GM18951 (cell line): Measurements from ENCODE around the gene GSK3B.
"Not testable (repeated sequence)": the region's sequence is repeated elsewhere in the genome, so short reads cannot be mapped to it uniquely, and the experiment has no call there.

Source experiments
- POLR2A ChIP-seq: IDR thresholded peaks from 4 replicates; pipeline ENCODE4 v1.6.1; 2011; ENCODE audit warnings: mild to moderate bottlenecking; ENCODE audit not compliant: insufficient read length, insufficient read depth; ENCODE audit errors: extremely low read depth
- in situ Hi-C: fragments of 300-500 bp; cut with MboI; formaldehyde crosslinking; loops from one replicate; pipeline ENCODE4 v1.12.0; 2022; ENCODE audit warnings: low sequenced_read_pairs, mixed read lengths, inconsistent platforms; ENCODE audit not compliant: unreplicated experiment

Gene GSK3B

GRCh38 chr3:120031561-120031960 is 62.7 kb downstream of the GSK3B start:
- in situ Hi-C loops, result no loop called here
- TF ChIP-seq POLR2A, result no peak

- no peak for TF ChIP-seq POLR2A
- in situ Hi-C loops, result no loop called here
These were observed 64.5 kb downstream of the GSK3B start for GRCh38 chr3:120029749-120030148.

GRCh38 chr3:120028271-120029047 is 65.8 kb downstream of the GSK3B start:
- no peak for TF ChIP-seq POLR2A
- in situ Hi-C loops, result no loop called here

- in situ Hi-C loops, result no loop called here
- no peak for TF ChIP-seq POLR2A
These were observed 67.0 kb downstream of the GSK3B start for GRCh38 chr3:120027226-120027625.

- TF ChIP-seq POLR2A, result no peak
- in situ Hi-C loops, result no loop called here
These were observed 68.7 kb downstream of the GSK3B start for GRCh38 chr3:120025520-120025919.

GRCh38 chr3:120024103-120024502 is 70.1 kb downstream of the GSK3B start:
- in situ Hi-C loops, result no loop called here

GRCh38 chr3:120022729-120023128 is 71.5 kb downstream of the GSK3B start:
- in situ Hi-C loops, result no loop called here
- no peak for TF ChIP-seq POLR2A

More at GRCh38 chr3:120024103-120024502, 70.1 kb downstream of the GSK3B start:
- TF ChIP-seq POLR2A, result no peak

- in situ Hi-C loops, result no loop called here
These were observed 72.7 kb downstream of the GSK3B start for GRCh38 chr3:120021523-120021922.

GRCh38 chr3:120018299-120018698 is 75.9 kb downstream of the GSK3B start:
- in situ Hi-C loops, result no loop called here
- no peak for TF ChIP-seq POLR2A

More at GRCh38 chr3:120021523-120021922, 72.7 kb downstream of the GSK3B start:
- no peak for TF ChIP-seq POLR2A

GRCh38 chr3:120017692-120018091 is 76.6 kb downstream of the GSK3B start:
- in situ Hi-C loops, result no loop called here
- no peak for TF ChIP-seq POLR2A

GRCh38 chr3:120013481-120013880 is 80.8 kb downstream of the GSK3B start:
- in situ Hi-C loops, result no loop called here
- no peak for TF ChIP-seq POLR2A

- in situ Hi-C loops, result not testable (repeated sequence)
These were observed 88.5 kb downstream of the GSK3B start for GRCh38 chr3:120005741-120006140.

GRCh38 chr3:120004008-120004498 is 90.2 kb downstream of the GSK3B start:
- in situ Hi-C loops, result not testable (repeated sequence)

- TF ChIP-seq POLR2A, result no peak
These were observed 96.1 kb downstream of the GSK3B start for GRCh38 chr3:119998166-119998565.

GRCh38 chr3:119990888-119991287 is 103.4 kb downstream of the GSK3B start:
- no peak for TF ChIP-seq POLR2A
- in situ Hi-C loops, result no loop called here

More at GRCh38 chr3:119998166-119998565, 96.1 kb downstream of the GSK3B start:
- in situ Hi-C loops, result no loop called here
